K562 (cell line): ENCODE results near the gene HLA-DOB. TPM values are rescaled to one million over a fixed set of nuclear protein-coding genes. Genes with fewer than 3 reads are reported as not detected.

Experiments used
- CAMTA2 ChIP-seq: fragments of 250-450 bp; sonication (Bioruptor Pico); conservative IDR thresholded peaks from 2 replicates; pipeline ENCODE4 v1.5.1; 2022
- CBX3 ChIP-seq, 2 experiments: IDR thresholded peaks; 1 replicate in 1 of 2; 2 replicates in 1 of 2; pipeline ENCODE4 v1.6.1; 2012; ENCODE audit warnings: inconsistent platforms in 2 of 2, low read length in 2 of 2, borderline replicate concordance in 1 of 2, control low read depth in 1 of 2
- CEBPB ChIP-seq: fragments of 450-650 bp; IDR thresholded peaks from 2 replicates; pipeline ENCODE4 v1.6.1; 2016; ENCODE audit warnings: missing genetic modification characterization, missing compliant biosample characterization
- DMBX1 ChIP-seq: fragments of 250-450 bp; sonication (Bioruptor Pico); IDR thresholded peaks from 2 replicates; pipeline ENCODE4 v1.8.0; 2022; ENCODE audit warnings: inconsistent platforms, mild to moderate bottlenecking, moderate library complexity, borderline replicate concordance
- KLF10 ChIP-seq: fragments of 250-450 bp; sonication (Bioruptor Pico); IDR thresholded peaks from 2 replicates; pipeline ENCODE4 v1.6.1; 2021; ENCODE audit warnings: matching md5 sums
- KLF13 ChIP-seq: fragments of 450-650 bp; IDR thresholded peaks from 2 replicates; pipeline ENCODE4 v1.6.1; 2016; ENCODE audit warnings: missing genetic modification characterization, low read depth, mild to moderate bottlenecking, missing compliant biosample characterization, moderate library complexity, borderline replicate concordance
- NFIC ChIP-seq: fragments of 450-650 bp; IDR thresholded peaks from 2 replicates; pipeline ENCODE4 v1.6.1; 2017; ENCODE audit warnings: mild to moderate bottlenecking, inconsistent platforms
- NONO ChIP-seq, 2 experiments: fragments of 200-400 bp in 1 of 2; fragments of 450-650 bp in 1 of 2; formaldehyde crosslinking in 1 of 2; IDR thresholded peaks; 2 replicates each; pipeline ENCODE4 v1.6.1; 2017; ENCODE audit warnings: low read depth in 2 of 2, mild to moderate bottlenecking in 2 of 2, moderate library complexity in 2 of 2, low read length in 1 of 2
- POLR3A ChIP-seq: IDR thresholded peaks from 2 replicates; pipeline ENCODE4 v1.6.1; 2011; ENCODE audit warnings: borderline replicate concordance, mild to moderate bottlenecking, moderate library complexity; ENCODE audit not compliant: insufficient read length, insufficient read depth; ENCODE audit errors: extremely low read depth
- RBM34 ChIP-seq: fragments of 200-400 bp; formaldehyde crosslinking; IDR thresholded peaks from 2 replicates; pipeline ENCODE4 v1.6.1; 2018; ENCODE audit warnings: low read length, borderline replicate concordance; ENCODE audit not compliant: insufficient read depth
- SNRNP70 ChIP-seq: fragments of 200-400 bp; formaldehyde crosslinking; optimal IDR thresholded peaks from 2 replicates; pipeline ENCODE3; 2017; ENCODE audit warnings: low read depth, low read length
- STAT5B ChIP-seq: fragments of 250-450 bp; sonication (Bioruptor Pico); IDR thresholded peaks from 2 replicates; pipeline ENCODE4 v1.8.0; 2021; ENCODE audit warnings: mild to moderate bottlenecking, inconsistent platforms
- TCF7 ChIP-seq: sonication (generic); IDR thresholded peaks from 2 replicates; pipeline ENCODE4 v1.6.1; 2016; ENCODE audit warnings: antibody characterized with exemption, borderline replicate concordance
- TEAD2 ChIP-seq: fragments of 450-650 bp; IDR thresholded peaks from 2 replicates; pipeline ENCODE4 v1.6.1; 2016; ENCODE audit warnings: missing genetic modification characterization, control low read depth, missing compliant biosample characterization
- TEAD4 ChIP-seq, 2 experiments: sonication (generic) in 1 of 2; formaldehyde crosslinking in 1 of 2; IDR thresholded peaks; 2 replicates each; pipeline versions ENCODE4 v1.6.1 to v1.8.0; 2012 to 2022; ENCODE audit warnings: borderline replicate concordance in 1 of 2, inconsistent platforms in 1 of 2, low read length in 1 of 2, mild to moderate bottlenecking in 1 of 2, missing genetic modification reagents in 1 of 2
- TSC22D4 ChIP-seq: fragments of 450-650 bp; IDR thresholded peaks from 2 replicates; pipeline ENCODE4 v1.6.1; 2016; ENCODE audit warnings: missing genetic modification characterization, missing biosample characterization, control low read depth
- ZC3H4 ChIP-seq: sonication (generic); formaldehyde crosslinking; IDR thresholded peaks from 2 replicates; pipeline ENCODE4 v1.9.0; 2021; ENCODE audit warnings: missing genetic modification reagents, borderline replicate concordance
- ZFP1 ChIP-seq: fragments of 450-650 bp; formaldehyde crosslinking; IDR thresholded peaks from 2 replicates; pipeline ENCODE4 v1.4.0; 2020; ENCODE audit warnings: mild to moderate bottlenecking, mixed read lengths
- ZNF444 ChIP-seq: fragments of 250-450 bp; sonication (Bioruptor Pico); IDR thresholded peaks from 2 replicates; pipeline ENCODE4 v1.4.0; 2020; ENCODE audit warnings: mild to moderate bottlenecking, moderate library complexity
- ZNF583 ChIP-seq: fragments of 250-450 bp; sonication (Bioruptor Pico); IDR thresholded peaks from 2 replicates; pipeline ENCODE4 v1.4.0; 2020
- polyA plus RNA-seq, 8 experiments: library from polyadenylated mRNA; depleted of rRNA in 4 of 8; stranded (reverse) in 5 of 8; unstranded in 3 of 8; fragments of >200 nt; fragmentation: Nextera tagmentation in 2 of 8; fragmentation: Illumina TruSeq in 1 of 8; extraction: Ambion mirVana in 2 of 8; extraction: Trizol in 1 of 8; gene quantifications; 2 replicates each; pipeline versions ENCODE4 v1.2.1 to v1.2.3, GENCODE V29; 2011 to 2014; ENCODE audit warnings: inconsistent platforms in 1 of 8, missing spikeins in 1 of 8
- total RNA-seq, 7 experiments: library from RNA; depleted of rRNA in 6 of 7; stranded (reverse); fragments of >200 nt in 6 of 7; fragmentation: Illumina TruSeq in 2 of 7; extraction: Trizol in 2 of 7; gene quantifications; 2 replicates each; pipeline versions ENCODE4 v1.2.1 to v1.2.3, GENCODE V29; 2011 to 2021; ENCODE audit warnings: low replicate concordance in 1 of 7
- TF ChIP-seq, protein P1 (sequence below): sonication (generic); formaldehyde crosslinking; IDR thresholded peaks from 2 replicates; pipeline ENCODE4 v1.9.0; 2022; ENCODE audit warnings: mild to moderate bottlenecking, missing genetic modification reagents
- TF ChIP-seq, protein P2 (sequence below): sonication (generic); formaldehyde crosslinking; IDR thresholded peaks from 2 replicates; pipeline ENCODE4 v1.8.0; 2023; ENCODE audit warnings: mild to moderate bottlenecking, missing genetic modification reagents
- TF ChIP-seq, protein P3 (sequence below): fragments of 450-650 bp; IDR thresholded peaks from 2 replicates; pipeline ENCODE4 v1.6.1; 2017; ENCODE audit warnings: mild to moderate bottlenecking, moderate library complexity

HLA-DOB gene
- total and polyA plus RNA-seq, 9 of the 15 experiments (the other 6 are each of a cell fraction or from before 2014, with no cell fraction given), result 1.2 to 4.0 (median 2.5) TPM

DNA sequence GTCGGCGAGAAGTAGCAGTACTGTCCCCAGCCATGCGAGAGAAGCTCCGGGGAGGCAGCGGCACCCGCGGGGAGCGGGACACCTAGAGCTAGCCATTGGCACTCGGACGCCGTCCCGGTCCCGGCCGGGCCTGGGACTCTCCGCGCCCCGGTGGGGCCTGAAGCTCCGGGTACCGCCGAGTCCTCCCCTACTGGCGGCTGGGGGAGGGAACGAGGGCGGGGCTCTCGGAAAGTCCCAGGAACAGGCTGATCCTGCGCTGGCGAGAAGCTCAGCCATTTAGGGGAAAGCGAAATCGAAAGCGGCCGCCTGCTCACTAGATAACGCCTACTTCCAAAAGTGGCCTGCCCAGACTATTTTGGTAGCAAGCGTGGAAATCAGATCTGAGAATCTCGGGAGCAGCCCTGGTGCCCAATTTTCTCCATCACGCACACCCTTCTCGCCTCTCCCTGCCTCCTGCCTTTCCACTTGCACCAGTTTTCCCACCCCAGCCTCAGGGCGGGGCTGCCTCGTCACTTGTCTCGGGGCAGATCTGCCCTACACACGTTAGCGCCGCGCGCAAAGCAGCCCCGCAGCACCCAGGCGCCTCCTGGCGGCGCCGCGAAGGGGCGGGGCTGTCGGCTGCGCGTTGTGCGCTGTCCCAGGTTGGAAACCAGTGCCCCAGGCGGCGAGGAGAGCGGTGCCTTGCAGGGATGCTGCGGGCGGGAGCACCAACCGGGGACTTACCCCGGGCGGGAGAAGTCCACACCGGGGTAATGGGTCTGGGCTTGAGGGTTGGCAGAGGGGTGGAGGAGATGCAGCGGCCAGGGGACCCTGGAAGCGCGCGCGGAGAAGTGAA lies 37.0 kb upstream of the HLA-DOB start, which contains the start of the genes PSMB9 and TAP1 (continued):
- TF ChIP-seq TSC22D4 (tag) (no peak), SNRNP70 (no peak), TCF7 (0 out of 2 replicates have a peak, but pooled peaks have one; percentile 42), CBX3 (IDR thresholded peaks at IDR 0.05; ENCODE audit: borderline replicate concordance in 1 of 2, low read length in 2 of 2) (0 out of 3 replicates have a peak, but pooled peaks of 1 of the 2 experiments have one; percentile 23), POLR3A (no peak), TEAD2 (tag) (no peak), NFIC (no peak; the same call in 1 of the 2 replicates), CAMTA2 (CRISPR knock-in tag) (no peak), DMBX1 (CRISPR knock-in tag) (no peak), CEBPB (no peak), TEAD4 (IDR thresholded peaks at IDR 0.05; ENCODE audit: low read length) (0 out of 2 replicates have a peak, but pooled peaks have one; percentile 4), TEAD4 (CRISPR knock-in tag; IDR thresholded peaks at IDR 0.05; ENCODE audit: borderline replicate concordance) (no peak), NONO (IDR thresholded peaks at IDR 0.05; ENCODE audit: low read depth in 2 of 2, low read length in 1 of 2) (peak in 1 of 2 experiments; percentile 73; a peak in 1 of 4 replicates), ZNF444 (no peak), ZFP1 (CRISPR knock-in tag) (no peak), KLF13 (tag) (peak; percentile 100), STAT5B (CRISPR knock-in tag) (no peak), ZC3H4 (no peak), KLF10 (no peak), RBM34 (no peak), ZNF583 (CRISPR knock-in tag) (no peak)
- TF ChIP-seq, protein P1, sequence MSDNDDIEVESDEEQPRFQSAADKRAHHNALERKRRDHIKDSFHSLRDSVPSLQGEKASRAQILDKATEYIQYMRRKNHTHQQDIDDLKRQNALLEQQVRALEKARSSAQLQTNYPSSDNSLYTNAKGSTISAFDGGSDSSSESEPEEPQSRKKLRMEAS (CRISPR knock-in tag), result peak; percentile 49; the same call in 1 of the 2 replicates
- TF ChIP-seq, protein P2, sequence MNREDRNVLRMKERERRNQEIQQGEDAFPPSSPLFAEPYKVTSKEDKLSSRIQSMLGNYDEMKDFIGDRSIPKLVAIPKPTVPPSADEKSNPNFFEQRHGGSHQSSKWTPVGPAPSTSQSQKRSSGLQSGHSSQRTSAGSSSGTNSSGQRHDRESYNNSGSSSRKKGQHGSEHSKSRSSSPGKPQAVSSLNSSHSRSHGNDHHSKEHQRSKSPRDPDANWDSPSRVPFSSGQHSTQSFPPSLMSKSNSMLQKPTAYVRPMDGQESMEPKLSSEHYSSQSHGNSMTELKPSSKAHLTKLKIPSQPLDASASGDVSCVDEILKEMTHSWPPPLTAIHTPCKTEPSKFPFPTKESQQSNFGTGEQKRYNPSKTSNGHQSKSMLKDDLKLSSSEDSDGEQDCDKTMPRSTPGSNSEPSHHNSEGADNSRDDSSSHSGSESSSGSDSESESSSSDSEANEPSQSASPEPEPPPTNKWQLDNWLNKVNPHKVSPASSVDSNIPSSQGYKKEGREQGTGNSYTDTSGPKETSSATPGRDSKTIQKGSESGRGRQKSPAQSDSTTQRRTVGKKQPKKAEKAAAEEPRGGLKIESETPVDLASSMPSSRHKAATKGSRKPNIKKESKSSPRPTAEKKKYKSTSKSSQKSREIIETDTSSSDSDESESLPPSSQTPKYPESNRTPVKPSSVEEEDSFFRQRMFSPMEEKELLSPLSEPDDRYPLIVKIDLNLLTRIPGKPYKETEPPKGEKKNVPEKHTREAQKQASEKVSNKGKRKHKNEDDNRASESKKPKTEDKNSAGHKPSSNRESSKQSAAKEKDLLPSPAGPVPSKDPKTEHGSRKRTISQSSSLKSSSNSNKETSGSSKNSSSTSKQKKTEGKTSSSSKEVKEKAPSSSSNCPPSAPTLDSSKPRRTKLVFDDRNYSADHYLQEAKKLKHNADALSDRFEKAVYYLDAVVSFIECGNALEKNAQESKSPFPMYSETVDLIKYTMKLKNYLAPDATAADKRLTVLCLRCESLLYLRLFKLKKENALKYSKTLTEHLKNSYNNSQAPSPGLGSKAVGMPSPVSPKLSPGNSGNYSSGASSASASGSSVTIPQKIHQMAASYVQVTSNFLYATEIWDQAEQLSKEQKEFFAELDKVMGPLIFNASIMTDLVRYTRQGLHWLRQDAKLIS (CRISPR knock-in tag), result peak; percentile 87
- TF ChIP-seq, protein P3, sequence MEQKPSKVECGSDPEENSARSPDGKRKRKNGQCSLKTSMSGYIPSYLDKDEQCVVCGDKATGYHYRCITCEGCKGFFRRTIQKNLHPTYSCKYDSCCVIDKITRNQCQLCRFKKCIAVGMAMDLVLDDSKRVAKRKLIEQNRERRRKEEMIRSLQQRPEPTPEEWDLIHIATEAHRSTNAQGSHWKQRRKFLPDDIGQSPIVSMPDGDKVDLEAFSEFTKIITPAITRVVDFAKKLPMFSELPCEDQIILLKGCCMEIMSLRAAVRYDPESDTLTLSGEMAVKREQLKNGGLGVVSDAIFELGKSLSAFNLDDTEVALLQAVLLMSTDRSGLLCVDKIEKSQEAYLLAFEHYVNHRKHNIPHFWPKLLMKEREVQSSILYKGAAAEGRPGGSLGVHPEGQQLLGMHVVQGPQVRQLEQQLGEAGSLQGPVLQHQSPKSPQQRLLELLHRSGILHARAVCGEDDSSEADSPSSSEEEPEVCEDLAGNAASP, result no peak
